Spinal cord (tissue), 10 donors: ENCODE measurements around the gene KIF21B. TPM values are rescaled to one million over a fixed set of nuclear protein-coding genes. Genes with fewer than 3 reads are reported as not detected.
A peak's percentile ranks its signal among the peaks of the same experiment; 100 is the strongest.

Experiments
- DNase-seq, 6 donors: peaks; one replicate each; pipeline versions ENCODE4 v3.0.0 to v3.0.0-alpha.2; 2013 to 2015; ENCODE audit warnings: low spot score in 6 of 6, low read depth in 4 of 6
- H3K27ac ChIP-seq: one replicate; pipeline ENCODE4 v1.5.1; 2013; ENCODE audit warnings: low read depth, low read length, control low read depth
- H3K27me3 ChIP-seq: one replicate; pipeline ENCODE4 v1.6.1; 2013; ENCODE audit warnings: low read length; ENCODE audit not compliant: control insufficient read depth, insufficient read depth
- H3K36me3 ChIP-seq: one replicate; pipeline ENCODE4 v1.6.1; 2013; ENCODE audit warnings: low read length; ENCODE audit not compliant: control insufficient read depth, insufficient read depth
- H3K4me1 ChIP-seq: one replicate; pipeline ENCODE4 v1.6.1; 2013; ENCODE audit warnings: low read length; ENCODE audit not compliant: control insufficient read depth, insufficient read depth
- H3K4me3 ChIP-seq: one replicate; pipeline ENCODE4 v1.5.1; 2013; ENCODE audit warnings: low read depth, low read length, control low read depth
- H3K9me3 ChIP-seq: one replicate; pipeline ENCODE4 v1.6.1; 2013; ENCODE audit warnings: low read length; ENCODE audit not compliant: control insufficient read depth, insufficient read depth
- WGBS: methylation state at CpG from one replicate; pipeline ENCODE4 v1.1.5; 2013; ENCODE audit warnings: missing lambda C conversion rate; ENCODE audit not compliant: insufficient coverage; 5-methylcytosine and 5-hydroxymethylcytosine counted together
- polyA plus RNA-seq, 2 donors: library from polyadenylated mRNA; unstranded; fragments of 120-200 nt; gene quantifications; one replicate each; pipeline ENCODE4 v1.2.1, GENCODE V29; 2013; ENCODE audit not compliant: insufficient read length in 2 of 2
- total RNA-seq, 2 donors: library from RNA; depleted of rRNA in 1 of 2; stranded (reverse); fragments of 120-200 nt in 1 of 2; fragments of >200 nt in 1 of 2; gene quantifications; one replicate each; pipeline versions ENCODE4 v1.2.3 to v1.2.4, GENCODE V29; 2013 to 2014
- donor health status: healthy.

The KIF21B gene
- total and polyA plus RNA-seq, 4 donors, result 29.9 to 104 (median 70.1) TPM

DNA sequence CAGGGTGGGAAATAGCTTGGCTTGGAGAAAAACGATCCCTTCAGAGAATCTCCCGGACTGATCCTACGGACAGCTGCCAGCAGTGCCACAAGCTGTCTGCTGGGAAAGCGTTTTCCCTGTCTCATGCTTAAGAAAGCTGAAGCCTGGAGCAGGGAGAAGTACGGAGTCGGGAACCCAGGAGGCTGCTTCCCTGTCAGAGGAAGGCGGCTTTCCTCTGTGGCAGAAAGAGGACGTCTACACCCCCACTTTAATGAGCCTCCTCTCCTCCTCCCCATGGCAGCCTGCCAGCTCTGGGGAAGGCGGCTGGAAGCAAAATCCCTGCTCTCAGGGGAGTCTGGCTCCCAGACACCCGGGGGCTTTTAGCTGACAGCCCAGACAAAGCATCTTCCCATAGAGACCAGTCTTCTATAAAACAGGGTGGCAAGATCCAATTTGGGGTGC lies 7.3 kb downstream of the KIF21B start:
- H3K36me3 ChIP-seq, result peaks cover 21% of the 10 kb centered on the region
- peaks cover 93% of the 10 kb centered on the region for H3K4me1 ChIP-seq
- H3K4me3 ChIP-seq, result no peak overlapping the region
- H3K27ac ChIP-seq, result peak overlapping the region; percentile 89
- H3K9me3 ChIP-seq, result no peaks in the 10 kb centered on the region
- whole genome bisulfite sequencing, result 0% methylated on average over 9 of the region's 10 CpGs
- DNase-seq, result peak in 2 of 6 donors; percentile 86 to 91
- H3K27me3 ChIP-seq, result no peaks in the 10 kb centered on the region

DNA sequence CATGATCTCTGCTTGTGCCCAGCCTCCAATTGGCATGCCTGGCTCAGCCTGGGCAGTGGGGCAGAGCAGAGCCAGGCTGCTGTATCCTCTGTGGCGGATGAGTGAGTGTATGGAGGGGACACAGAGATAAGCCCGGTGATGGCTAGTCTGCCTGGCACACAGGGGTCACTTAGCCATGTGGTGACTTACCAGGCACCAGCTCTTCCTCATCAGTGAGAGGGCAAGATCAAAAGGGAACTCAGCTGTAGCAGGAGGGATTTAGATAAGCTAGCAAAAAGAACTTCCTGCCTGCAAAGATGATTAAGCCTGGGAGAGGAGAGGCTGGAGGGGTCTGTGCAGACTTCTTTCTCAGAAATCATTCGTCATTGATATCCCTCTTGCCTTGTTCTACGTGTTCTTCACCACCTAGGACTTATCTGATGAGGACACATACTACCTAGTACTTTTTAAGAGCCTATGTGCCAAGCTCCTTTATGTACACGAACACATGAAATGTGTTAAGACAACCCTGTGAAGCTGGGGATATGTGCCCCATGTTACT lies 7.9 kb downstream of the KIF21B start:
- DNase-seq, result no peak
- 64% methylated on average over 2 of the region's 5 CpGs for WGBS
- Histone ChIP-seq H3K27ac (peak overlapping the region; percentile 89), H3K4me3 (no peak overlapping the region), H3K4me1 (peaks cover 93% of the 10 kb centered on the region), H3K9me3 (no peaks in the 10 kb centered on the region), H3K27me3 (no peaks in the 10 kb centered on the region), H3K36me3 (peaks cover 20% of the 10 kb centered on the region)

DNA sequence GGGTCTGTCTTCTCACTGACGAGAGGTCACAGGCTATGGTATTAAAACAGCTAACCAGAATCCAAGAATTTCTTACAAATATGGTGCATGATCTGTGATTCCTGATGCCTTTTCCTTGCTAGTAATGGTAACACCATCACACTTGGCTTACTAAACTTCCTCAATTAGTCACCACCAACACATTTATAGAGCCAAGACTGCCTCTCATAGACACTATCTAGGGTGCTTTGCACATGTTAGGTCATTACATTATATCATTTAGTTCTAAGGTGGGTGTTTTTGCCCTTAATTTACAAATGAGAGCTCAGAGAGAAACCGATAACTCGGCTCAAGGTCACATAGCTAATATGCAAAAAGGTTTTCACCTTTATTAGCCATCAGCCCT lies 8.7 kb downstream of the KIF21B start:
- Histone ChIP-seq H3K9me3 (no peaks in the 10 kb centered on the region), H3K36me3 (peaks cover 14% of the 10 kb centered on the region), H3K27me3 (no peaks in the 10 kb centered on the region), H3K27ac (peak overlapping the region; percentile 89), H3K4me3 (no peak overlapping the region), H3K4me1 (peaks cover 93% of the 10 kb centered on the region)
- DNase-seq, result no peak
- WGBS, result no CpG with 5 or more reads among the region's 3 CpGs

DNA sequence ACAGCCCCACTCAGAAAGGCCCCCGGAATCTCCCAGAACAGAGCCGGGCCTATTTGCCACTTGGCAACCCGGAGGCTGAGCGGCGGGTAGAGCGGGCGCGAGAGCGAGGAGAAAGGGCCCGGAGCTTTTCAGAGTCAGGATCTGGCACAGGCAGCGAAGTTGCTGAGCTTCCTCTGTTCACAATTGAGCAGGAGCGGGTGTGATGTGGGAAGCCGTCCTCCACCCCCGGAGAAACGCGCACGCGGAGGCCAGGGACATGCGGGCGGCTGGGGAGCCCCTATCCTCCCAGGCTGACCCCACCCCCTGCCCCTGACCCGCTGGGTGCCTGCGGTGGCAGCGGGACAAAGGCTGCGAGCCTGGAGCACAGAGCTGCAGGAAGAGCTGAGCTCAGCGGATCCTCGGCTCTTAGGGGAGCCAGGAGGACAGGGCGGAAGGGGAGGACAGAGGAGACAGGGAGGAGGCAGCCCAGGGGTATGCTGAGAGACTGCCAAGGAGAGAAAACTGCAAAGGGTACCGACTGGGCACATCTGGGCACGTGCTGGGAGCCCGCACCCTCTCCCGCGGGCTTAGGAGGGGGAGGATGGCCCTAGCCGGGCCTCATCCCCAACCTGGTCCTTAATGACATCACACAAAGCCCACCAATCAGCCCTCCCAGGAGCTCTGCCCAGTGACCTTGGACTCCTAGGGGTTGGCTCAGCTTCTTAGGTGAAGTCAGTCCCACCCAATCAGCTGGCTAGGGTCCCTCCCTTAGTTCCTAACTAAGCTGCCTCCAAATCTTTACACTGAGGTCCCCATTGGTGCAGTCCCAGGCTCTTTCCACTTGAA lies 9.3 kb downstream of the KIF21B start:
- peak overlapping the region; percentile 89 for H3K27ac ChIP-seq
- WGBS, result 21% methylated on average over 33 of the region's 33 CpGs
- peak overlapping the region; percentile 12 for H3K4me3 ChIP-seq
- H3K36me3 ChIP-seq, result peaks cover 13% of the 10 kb centered on the region
- peak in 2 of 6 donors; percentile 75 to 84 for DNase-seq
- peaks cover 93% of the 10 kb centered on the region for H3K4me1 ChIP-seq
- no peaks in the 10 kb centered on the region for H3K9me3 ChIP-seq
- no peaks in the 10 kb centered on the region for H3K27me3 ChIP-seq

DNA sequence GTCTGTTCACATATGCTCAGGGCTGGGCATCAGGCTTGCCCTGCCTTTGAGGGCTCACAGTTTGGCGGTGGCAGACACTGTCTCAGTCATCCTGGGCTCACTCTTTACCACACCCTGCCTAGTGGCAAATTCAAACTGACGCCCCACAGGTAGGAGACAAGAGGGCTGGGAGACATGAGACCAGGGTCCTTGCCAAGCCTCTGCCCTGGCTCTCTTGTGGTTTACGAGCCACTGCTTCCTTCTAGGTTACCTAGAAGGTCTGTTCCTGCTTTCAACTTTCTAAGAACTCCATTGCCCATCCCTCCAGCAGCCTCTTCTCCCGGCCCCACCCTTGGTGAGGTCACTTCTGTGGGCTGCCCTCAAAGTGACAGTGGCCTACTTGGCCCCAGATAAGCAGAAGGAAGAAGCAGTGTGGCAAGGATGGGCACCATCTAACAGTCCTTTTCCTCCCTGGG lies 10.5 kb downstream of the KIF21B start:
- H3K4me3 ChIP-seq, result no peak overlapping the region
- H3K4me1 ChIP-seq, result peaks cover 93% of the 10 kb centered on the region
- no peaks in the 10 kb centered on the region for H3K27me3 ChIP-seq
- no peaks in the 10 kb centered on the region for H3K9me3 ChIP-seq
- 74% methylated on average over 3 of the region's 4 CpGs for WGBS
- H3K36me3 ChIP-seq, result peaks cover 25% of the 10 kb centered on the region
- H3K27ac ChIP-seq, result peak overlapping the region; percentile 89
- DNase-seq, result no peak

DNA sequence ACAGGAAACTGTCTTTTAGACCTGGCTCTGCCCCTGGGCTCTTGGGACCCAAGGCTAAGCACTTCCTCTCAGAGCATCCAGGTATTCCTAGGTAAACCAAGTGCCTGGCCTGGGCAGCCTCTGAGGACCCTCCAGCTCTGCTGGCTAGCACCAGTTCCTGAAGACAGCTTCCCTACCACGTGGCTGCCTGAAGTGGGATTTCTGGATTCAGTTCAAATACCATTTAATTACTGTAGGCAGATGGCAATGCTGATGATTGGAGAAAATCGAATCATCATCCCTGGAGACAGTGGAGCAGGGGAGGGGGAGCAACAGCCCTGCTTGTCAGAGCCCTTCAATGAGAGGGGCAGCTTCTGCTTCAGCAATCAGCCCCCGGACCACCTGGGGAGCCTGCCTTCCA lies 11.9 kb downstream of the KIF21B start:
- peak in 2 of 6 donors; percentile 76 to 94 for DNase-seq
- Histone ChIP-seq H3K36me3 (peaks cover 27% of the 10 kb centered on the region), H3K27ac (peak overlapping the region; percentile 10), H3K9me3 (no peaks in the 10 kb centered on the region), H3K4me1 (peaks cover 83% of the 10 kb centered on the region), H3K4me3 (no peak overlapping the region), H3K27me3 (no peaks in the 10 kb centered on the region)
- 39% methylated on average over 2 of the region's 3 CpGs for WGBS

DNA sequence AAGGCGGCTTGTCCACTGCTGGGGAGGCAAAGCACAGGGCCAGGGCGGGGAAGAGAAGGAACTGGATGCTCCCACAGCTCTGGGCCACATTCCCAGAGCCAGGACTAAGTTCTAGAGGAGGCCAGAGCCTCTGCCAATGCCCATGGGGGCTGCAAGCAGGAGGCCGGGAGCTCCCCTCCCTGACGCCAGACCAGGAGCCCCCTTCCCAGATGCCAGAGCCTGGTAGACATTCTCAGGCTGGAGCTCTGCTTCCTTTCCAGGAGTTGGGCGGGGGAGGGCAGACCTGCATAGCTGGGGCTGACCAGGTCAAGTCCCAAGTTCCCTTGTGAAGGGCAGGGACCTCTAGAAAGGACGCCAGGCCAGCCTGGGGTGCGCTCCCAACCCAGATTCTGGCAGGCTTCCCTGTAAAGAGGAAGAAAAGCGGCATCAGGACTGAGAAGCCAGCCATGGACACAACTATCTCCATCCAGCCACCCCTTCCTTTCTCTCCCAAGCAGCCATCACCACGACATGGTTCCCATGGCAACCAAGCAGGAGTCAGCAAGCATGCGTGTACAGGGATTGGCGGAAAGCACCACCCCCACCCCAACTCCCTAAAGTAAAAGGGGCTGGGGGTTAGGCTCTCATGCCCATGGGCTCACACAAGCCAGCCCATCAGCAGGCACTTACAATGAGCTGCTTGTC lies 13.4 kb downstream of the KIF21B start:
- peak in 3 of 6 donors; percentile 75 to 94 (median 92) for DNase-seq
- H3K27me3 ChIP-seq, result no peaks in the 10 kb centered on the region
- H3K4me3 ChIP-seq, result no peak overlapping the region
- H3K4me1 ChIP-seq, result peaks cover 69% of the 10 kb centered on the region
- peak overlapping the region; percentile 85 for H3K27ac ChIP-seq
- H3K36me3 ChIP-seq, result peaks cover 39% of the 10 kb centered on the region
- WGBS, result 40% methylated on average over 9 of the region's 11 CpGs
- no peaks in the 10 kb centered on the region for H3K9me3 ChIP-seq

DNA sequence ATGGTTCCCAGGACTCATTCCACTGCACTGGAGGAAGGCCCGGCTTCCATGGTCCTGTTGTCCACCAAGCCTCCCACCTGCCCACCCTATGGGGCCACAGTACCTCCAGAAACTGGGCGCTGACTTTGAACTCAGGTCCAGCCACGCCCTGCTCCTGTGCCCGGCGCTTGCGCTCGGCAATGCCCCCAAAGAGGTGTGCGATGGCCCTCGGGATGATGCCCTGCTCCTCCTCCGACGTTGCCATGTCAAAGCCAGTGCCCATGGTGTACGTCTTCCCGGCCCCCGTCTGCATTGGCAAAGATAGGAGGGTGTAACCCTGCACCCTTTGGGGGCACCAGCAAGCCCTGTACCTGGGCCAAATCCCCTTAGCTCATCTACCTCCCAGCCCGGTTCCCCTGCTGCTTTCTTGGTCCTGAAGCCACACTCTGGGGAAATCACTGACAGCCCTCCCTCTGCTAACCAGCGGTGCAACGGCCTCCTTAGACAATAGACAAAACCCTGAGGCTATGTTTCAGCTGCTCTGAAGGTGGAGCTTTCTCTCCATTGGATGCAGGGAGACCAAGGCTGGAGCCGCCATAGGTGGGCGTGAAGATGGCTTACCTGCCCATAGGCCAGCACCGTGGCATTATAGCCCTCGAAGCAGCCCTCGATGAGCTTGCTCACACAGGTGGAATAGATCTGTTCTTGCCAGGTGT lies 14.7 kb downstream of the KIF21B start:
- H3K9me3 ChIP-seq, result no peaks in the 10 kb centered on the region
- WGBS, result 91% methylated on average over 22 of the region's 22 CpGs
- no peak for DNase-seq
- peaks cover 58% of the 10 kb centered on the region for H3K4me1 ChIP-seq
- no peak overlapping the region for H3K4me3 ChIP-seq
- H3K27ac ChIP-seq, result peak overlapping the region; percentile 85
- H3K36me3 ChIP-seq, result peaks cover 52% of the 10 kb centered on the region
- no peaks in the 10 kb centered on the region for H3K27me3 ChIP-seq

DNA sequence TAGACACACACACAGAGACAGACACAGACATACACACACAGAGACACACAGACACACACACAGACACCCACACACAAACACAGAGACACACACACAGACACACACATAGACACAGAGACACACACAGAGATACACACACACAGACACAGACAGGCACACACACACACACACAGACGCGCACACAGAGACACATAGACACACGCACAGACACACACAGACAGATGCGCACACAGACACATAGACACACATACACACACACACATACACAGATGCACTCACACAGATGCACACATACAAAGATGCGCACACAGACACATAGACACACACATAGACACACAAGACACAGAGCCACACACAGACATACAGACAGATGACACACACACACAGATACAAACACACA lies 16.0 kb downstream of the KIF21B start:
- H3K36me3 ChIP-seq, result peaks cover 65% of the 10 kb centered on the region

More for the DNA sequence above, 16.0 kb downstream of the KIF21B start:
- H3K27me3 ChIP-seq, result no peaks in the 10 kb centered on the region
- H3K4me1 ChIP-seq, result peaks cover 45% of the 10 kb centered on the region
- no peaks in the 10 kb centered on the region for H3K9me3 ChIP-seq
- 96% methylated on average over 3 of the region's 5 CpGs for WGBS
- DNase-seq, result no peak
- H3K4me3 ChIP-seq, result no peak overlapping the region
- H3K27ac ChIP-seq, result no peak overlapping the region
